SK-N-SH treated with all-trans-retinoic acid at 6 μM for 48 hours (cell line): Measurements from ENCODE around the gene TOM1L2.

Source experiments
- ATAC-seq: fragments of 200-7000 bp; cut with Tn5 transposase; 3 replicates; pipeline ENCODE4 v1.9.1; 2020; ENCODE audit warnings: mild to moderate bottlenecking, moderate library complexity
- ARNTL ChIP-seq: fragments of 450-650 bp; formaldehyde crosslinking; IDR thresholded peaks from 2 replicates; pipeline ENCODE4 v1.5.0; 2020; ENCODE audit warnings: low read depth, mild to moderate bottlenecking, moderate library complexity, borderline replicate concordance
- BACH2 ChIP-seq: fragments of 250-450 bp; sonication (Bioruptor Pico); IDR thresholded peaks from 2 replicates; pipeline ENCODE4 v1.9.0; 2021; ENCODE audit warnings: mild to moderate bottlenecking, borderline replicate concordance
- CSDC2 ChIP-seq: fragments of 250-450 bp; sonication (Bioruptor Pico); IDR thresholded peaks from 2 replicates; pipeline ENCODE4 v1.5.0; 2020; ENCODE audit warnings: mild to moderate bottlenecking, moderate library complexity
- CSRNP3 ChIP-seq: fragments of 250-450 bp; sonication (Bioruptor Pico); IDR thresholded peaks from 2 replicates; pipeline ENCODE4 v1.5.1; 2021; ENCODE audit warnings: mild to moderate bottlenecking, moderate library complexity
- ESRRG ChIP-seq: fragments of 250-450 bp; sonication (Bioruptor Pico); IDR thresholded peaks from 2 replicates; pipeline ENCODE4 v1.6.1; 2021; ENCODE audit warnings: mild to moderate bottlenecking
- GLIS3 ChIP-seq: fragments of 250-450 bp; sonication (Bioruptor Pico); IDR thresholded peaks from 2 replicates; pipeline ENCODE4 v1.5.0; 2020; ENCODE audit warnings: mild to moderate bottlenecking, moderate library complexity
- ISL1 ChIP-seq: fragments of 250-450 bp; sonication (Bioruptor Pico); IDR thresholded peaks from 2 replicates; pipeline ENCODE4 v2.1.2; 2022; ENCODE audit warnings: mild to moderate bottlenecking, moderate library complexity
- OSR1 ChIP-seq: fragments of 250-450 bp; sonication (Bioruptor Pico); IDR thresholded peaks from 2 replicates; pipeline ENCODE4 v1.8.0; 2022; ENCODE audit warnings: moderate library complexity, mild to moderate bottlenecking, inconsistent platforms
- PATZ1 ChIP-seq: fragments of 250-450 bp; sonication (Bioruptor Pico); IDR thresholded peaks from 2 replicates; pipeline ENCODE4 v1.8.0; 2020; ENCODE audit warnings: mild to moderate bottlenecking, moderate library complexity, borderline replicate concordance
- POU6F1 ChIP-seq: fragments of 250-450 bp; sonication (Bioruptor Pico); IDR thresholded peaks from 2 replicates; pipeline ENCODE4 v1.8.0; 2021; ENCODE audit warnings: low read depth, mild to moderate bottlenecking, moderate library complexity, borderline replicate concordance
- PPARA ChIP-seq: fragments of 250-450 bp; sonication (Bioruptor Pico); IDR thresholded peaks from 2 replicates; pipeline ENCODE4 v1.5.0; 2020; ENCODE audit warnings: mild to moderate bottlenecking, borderline replicate concordance
- RARB ChIP-seq: fragments of 250-450 bp; sonication (Bioruptor Pico); IDR thresholded peaks from 2 replicates; pipeline ENCODE4 v1.8.0; 2021; ENCODE audit warnings: mild to moderate bottlenecking, moderate library complexity
- SNAI2 ChIP-seq: fragments of 250-450 bp; sonication (Bioruptor Pico); IDR thresholded peaks from 2 replicates; pipeline ENCODE4 v1.5.0; 2020; ENCODE audit warnings: mild to moderate bottlenecking, moderate library complexity
- TCF4 ChIP-seq: fragments of 250-450 bp; sonication (Bioruptor Pico); IDR thresholded peaks from 2 replicates; pipeline ENCODE4 v1.8.0; 2021; ENCODE audit warnings: mild to moderate bottlenecking, moderate library complexity, borderline replicate concordance
- TOX ChIP-seq: fragments of 250-450 bp; sonication (Bioruptor Pico); IDR thresholded peaks from 2 replicates; pipeline ENCODE4 v1.8.0; 2021; ENCODE audit warnings: mild to moderate bottlenecking, moderate library complexity, borderline replicate concordance
- TSHZ2 ChIP-seq: fragments of 250-450 bp; sonication (Bioruptor Pico); IDR thresholded peaks from 2 replicates; pipeline ENCODE4 v1.5.0; 2020; ENCODE audit warnings: mild to moderate bottlenecking, moderate library complexity
- ZC3H10 ChIP-seq: fragments of 250-450 bp; sonication (Bioruptor Pico); IDR thresholded peaks from 2 replicates; pipeline ENCODE4 v1.5.1; 2021; ENCODE audit warnings: mild to moderate bottlenecking, moderate library complexity
- ZFP3 ChIP-seq: fragments of 250-450 bp; sonication (Bioruptor Pico); IDR thresholded peaks from 2 replicates; pipeline ENCODE4 v1.5.0; 2020; ENCODE audit warnings: mild to moderate bottlenecking, moderate library complexity
- ZFP30 ChIP-seq: fragments of 450-650 bp; formaldehyde crosslinking; IDR thresholded peaks from 2 replicates; pipeline ENCODE4 v1.5.0; 2022; ENCODE audit warnings: mild to moderate bottlenecking, moderate library complexity
- ZNF565 ChIP-seq: fragments of 450-650 bp; formaldehyde crosslinking; conservative IDR thresholded peaks from 2 replicates; pipeline ENCODE4 v1.5.0; 2020; ENCODE audit warnings: low read depth, mild to moderate bottlenecking, moderate library complexity
- ZNF70 ChIP-seq: fragments of 450-650 bp; formaldehyde crosslinking; IDR thresholded peaks from 2 replicates; pipeline ENCODE4 v1.5.0; 2020; ENCODE audit warnings: mild to moderate bottlenecking, moderate library complexity
- ZNF8 ChIP-seq: fragments of 450-650 bp; formaldehyde crosslinking; IDR thresholded peaks from 2 replicates; pipeline ENCODE4 v1.5.0; 2020; ENCODE audit warnings: mild to moderate bottlenecking, moderate library complexity

The TOM1L2 gene

GRCh38 chr17:18016426-18016825 is 44.2 kb upstream of the TOM1L2 start:
- no peak for ATAC-seq

GRCh38 chr17:18015593-18015992 is 43.4 kb upstream of the TOM1L2 start:
- no peak for TF ChIP-seq TCF4 (CRISPR knock-in tag)
- TF ChIP-seq PPARA (CRISPR knock-in tag), result no peak
- no peak for TF ChIP-seq OSR1
- TF ChIP-seq GLIS3 (CRISPR knock-in tag), result no peak
- TF ChIP-seq TOX, result no peak
- no peak for TF ChIP-seq ZFP30 (CRISPR knock-in tag)
- no peak for TF ChIP-seq CSDC2 (CRISPR knock-in tag)
- TF ChIP-seq PATZ1 (CRISPR knock-in tag), result no peak
- TF ChIP-seq ZNF70 (CRISPR knock-in tag), result no peak
- TF ChIP-seq POU6F1 (CRISPR knock-in tag), result no peak
- TF ChIP-seq BACH2 (CRISPR knock-in tag), result no peak
- ATAC-seq, result no peak

More at GRCh38 chr17:18016426-18016825, 44.2 kb upstream of the TOM1L2 start:
- TF ChIP-seq GLIS3 (CRISPR knock-in tag) (no peak), TCF4 (CRISPR knock-in tag) (no peak), ZNF70 (CRISPR knock-in tag) (no peak), PPARA (CRISPR knock-in tag) (no peak), ZNF565 (CRISPR knock-in tag) (no peak), CSDC2 (CRISPR knock-in tag) (no peak)

GRCh38 chr17:18014006-18014405 is 41.8 kb upstream of the TOM1L2 start:
- ATAC-seq, result no peak
- no peak for TF ChIP-seq PATZ1 (CRISPR knock-in tag)
- TF ChIP-seq ARNTL (CRISPR knock-in tag), result no peak
- no peak for TF ChIP-seq ZNF565 (CRISPR knock-in tag)
- TF ChIP-seq TSHZ2 (CRISPR knock-in tag), result no peak
- no peak for TF ChIP-seq TOX
- TF ChIP-seq SNAI2 (CRISPR knock-in tag), result no peak
- TF ChIP-seq GLIS3 (CRISPR knock-in tag), result no peak
- TF ChIP-seq RARB, result no peak
- no peak for TF ChIP-seq TCF4 (CRISPR knock-in tag)
- TF ChIP-seq POU6F1 (CRISPR knock-in tag), result no peak
- TF ChIP-seq ZNF70 (CRISPR knock-in tag), result no peak
- TF ChIP-seq PPARA (CRISPR knock-in tag), result no peak

GRCh38 chr17:18011286-18011685 is 39.1 kb upstream of the TOM1L2 start:
- no peak for ATAC-seq
- no peak for TF ChIP-seq TCF4 (CRISPR knock-in tag)
- TF ChIP-seq GLIS3 (CRISPR knock-in tag), result no peak
- TF ChIP-seq ISL1 (CRISPR knock-in tag), result no peak
- TF ChIP-seq ZNF70 (CRISPR knock-in tag), result no peak
- TF ChIP-seq ZNF565 (CRISPR knock-in tag), result no peak
- no peak for TF ChIP-seq ZFP3 (CRISPR knock-in tag)
- TF ChIP-seq BACH2 (CRISPR knock-in tag), result no peak
- TF ChIP-seq OSR1, result no peak
- no peak for TF ChIP-seq CSRNP3 (CRISPR knock-in tag)
- TF ChIP-seq ZFP30 (CRISPR knock-in tag), result no peak
- no peak for TF ChIP-seq ZC3H10
- TF ChIP-seq RARB, result no peak
- no peak for TF ChIP-seq ZNF8 (CRISPR knock-in tag)
- no peak for TF ChIP-seq ARNTL (CRISPR knock-in tag)
- no peak for TF ChIP-seq ESRRG
- TF ChIP-seq CSDC2 (CRISPR knock-in tag), result no peak
